Lower leg skin (tissue), 3 donors: ENCODE data around the gene CCDC102A.

Source experiments
- CTCF ChIP-seq, 3 donors: fragments of 450-650 bp; IDR thresholded peaks; one replicate each; pipeline ENCODE4 v1.5.1; 2016; ENCODE audit warnings: antibody characterized with exemption in 3 of 3, mild to moderate bottlenecking in 3 of 3, moderate library complexity in 2 of 3
- POLR2A ChIP-seq, 2 donors: fragments of 450-650 bp; IDR thresholded peaks; one replicate each; pipeline ENCODE4 v1.6.1; 2016 to 2017; ENCODE audit warnings: antibody characterized with exemption in 2 of 2, mild to moderate bottlenecking in 1 of 2, moderate library complexity in 1 of 2

DNA sequence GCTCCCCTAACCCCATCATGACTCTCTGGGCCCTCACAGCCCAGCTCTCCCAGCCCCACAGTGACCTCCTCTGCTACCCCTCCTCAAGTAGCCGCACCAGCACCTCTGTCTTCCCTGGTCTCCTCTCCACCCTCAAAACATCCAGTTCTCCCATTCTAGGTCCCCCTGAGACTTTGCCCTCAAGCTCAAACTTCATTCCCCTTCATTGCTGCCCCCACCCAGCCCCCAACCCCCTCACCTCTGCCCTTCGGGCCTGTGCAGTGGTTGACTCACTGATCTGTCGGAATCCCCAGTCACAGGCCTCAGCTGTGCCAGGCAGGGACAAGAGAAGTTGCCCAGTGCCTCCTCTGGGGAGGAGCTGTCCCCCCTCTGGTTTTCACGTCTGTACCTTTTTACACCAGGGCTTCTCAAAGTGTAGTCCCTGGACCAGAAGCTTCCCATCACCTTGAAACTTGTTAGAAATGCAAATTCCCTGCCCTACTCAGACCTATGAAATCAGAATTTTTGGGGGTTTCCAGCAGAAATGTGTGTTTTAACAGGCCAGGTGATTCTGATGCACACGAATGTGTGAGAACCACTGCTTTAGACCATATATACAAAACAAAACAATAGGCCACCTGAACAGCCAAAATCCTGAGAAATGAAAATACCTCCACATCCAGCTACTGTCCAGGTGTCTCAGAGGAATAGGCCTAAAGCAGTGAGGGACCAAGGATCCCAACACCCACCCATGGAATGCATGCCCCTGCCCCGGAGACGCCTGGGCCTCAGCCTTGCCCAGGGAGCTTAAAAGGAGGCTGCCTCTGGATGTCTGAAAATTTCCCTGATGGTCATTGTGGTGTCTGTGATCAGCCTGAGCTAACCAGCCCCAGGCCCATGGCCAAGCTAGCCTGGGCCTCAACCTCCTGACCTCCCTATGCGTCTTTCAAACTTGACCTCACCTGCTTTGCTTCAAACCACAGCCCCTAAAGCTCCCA, 49.2 kb downstream of the CCDC102A start:
- TF ChIP-seq POLR2A (IDR thresholded peaks at IDR 0.05) (no peak), CTCF (IDR thresholded peaks at IDR 0.05) (no peak)
